ENCODE data around the gene ZNF445.

The ZNF445 gene

DNA sequence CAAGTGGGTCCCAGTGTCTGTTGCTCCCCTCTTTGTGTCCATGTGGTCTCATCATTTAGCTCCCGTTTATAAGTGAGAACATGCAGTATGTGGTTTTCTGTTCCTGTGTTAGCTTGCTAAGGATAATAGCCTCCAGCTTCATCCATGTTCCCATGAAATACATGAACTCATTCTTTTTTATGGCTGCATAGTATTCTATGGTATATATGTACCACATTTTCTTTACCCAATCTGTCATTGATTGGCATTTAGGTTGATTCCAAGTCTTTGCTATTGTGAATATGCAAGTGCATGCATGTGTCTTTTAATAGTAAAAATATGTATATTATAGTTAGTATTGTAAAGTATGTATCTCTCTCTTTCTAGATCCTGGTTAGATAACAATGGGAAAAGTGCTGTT is 85.0 kb downstream of the ZNF445 start:
- Histone ChIP-seq H2BK120ac (ENCODE audit: low read depth, low read length) (no peak overlapping the region), H3K4me3 (ENCODE audit: insufficient read depth in 1 of 2, low read depth in 1 of 2, low read length in 2 of 2) (no peak overlapping the region), H3K9ac (ENCODE audit: low read length) (no peak overlapping the region), H3K27ac (ENCODE audit: low read length, poor library complexity, severe bottlenecking) (no peak overlapping the region), H3K9me3 (ENCODE audit: control insufficient read depth, low read length) (no peaks in the 10 kb centered on the region), H3K18ac (ENCODE audit: low read depth in 1 of 2, low read length in 2 of 2) (no peak overlapping the region), H3K27me3 (ENCODE audit: control insufficient read depth in 1 of 2, insufficient read depth in 1 of 2, low read length in 2 of 2) (no peaks in the 10 kb centered on the region), H4K8ac (ENCODE audit: low read length) (no peak overlapping the region), H3K23ac (ENCODE audit: low read length in 2 of 2) (no peak overlapping the region), H3K4ac (ENCODE audit: low read depth in 1 of 2, low read length in 2 of 2) (no peak overlapping the region), H2AFZ (ENCODE audit: low read depth, low read length) (no peak overlapping the region), H3K36me3 (ENCODE audit: control insufficient read depth in 1 of 2, insufficient read depth in 2 of 2, low read depth in 1 of 2, low read length in 2 of 2) (peaks cover 9 to 13% of the 10 kb centered on the region in 2 experiments), H4K91ac (ENCODE audit: low read length) (no peak overlapping the region), H2AK5ac (ENCODE audit: low read length, severe bottlenecking) (no peak overlapping the region), H3K14ac (ENCODE audit: low read length in 2 of 2) (no peak overlapping the region), H3K4me2 (ENCODE audit: low read length, poor library complexity, severe bottlenecking) (no peak overlapping the region), H2BK12ac (ENCODE audit: low read length in 2 of 2) (no peak overlapping the region), H3K79me1 (replicated peaks; ENCODE audit: low read length, poor library complexity, severe bottlenecking) (no peaks in the 10 kb centered on the region), H2BK15ac (ENCODE audit: low read depth, poor library complexity, severe bottlenecking) (no peak overlapping the region), H2BK5ac (ENCODE audit: low read depth, low read length, poor library complexity, severe bottlenecking) (no peak overlapping the region), H3K4me1 (ENCODE audit: control insufficient read depth, insufficient read depth, low read depth, low read length) (no peaks in the 10 kb centered on the region)
- 100% methylated on average over 1 of the region's 1 CpG for WGBS
- DNase-seq: no peak

DNA sequence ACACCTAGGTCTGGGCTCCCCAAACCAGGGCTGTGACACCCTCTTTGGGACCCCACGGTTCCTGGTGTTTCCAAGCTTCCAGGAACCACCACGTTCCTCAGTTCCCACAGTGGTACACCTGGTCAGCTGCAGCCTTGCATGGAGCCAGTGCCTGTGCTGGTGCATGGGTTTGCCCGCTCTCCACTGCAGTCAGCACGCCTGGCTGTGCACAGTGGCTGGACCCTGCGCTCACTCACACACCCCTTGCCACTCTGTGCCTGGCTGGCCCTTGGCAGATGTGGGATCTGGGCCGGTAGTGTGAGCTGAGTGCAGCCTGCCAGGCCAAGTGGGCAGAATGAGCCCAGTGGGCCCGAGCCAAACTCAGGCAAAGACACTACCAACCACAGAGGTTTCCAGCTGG is 90.1 kb downstream of the ZNF445 start:
- no peak overlapping the region for H2AK5ac ChIP-seq (ENCODE audit: low read length, severe bottlenecking)
- 98% methylated on average over 6 of the region's 7 CpGs for WGBS

More for the DNA sequence above, 90.1 kb downstream of the ZNF445 start:
- Histone ChIP-seq H2BK5ac (ENCODE audit: low read depth, low read length, poor library complexity, severe bottlenecking) (no peak overlapping the region), H3K4me1 (ENCODE audit: control insufficient read depth, insufficient read depth, low read depth, low read length) (no peaks in the 10 kb centered on the region), H3K27me3 (ENCODE audit: control insufficient read depth in 1 of 2, insufficient read depth in 1 of 2, low read length in 2 of 2) (no peaks in the 10 kb centered on the region), H2BK15ac (ENCODE audit: low read depth, poor library complexity, severe bottlenecking) (no peak overlapping the region), H3K9ac (ENCODE audit: low read length) (no peak overlapping the region), H3K18ac (ENCODE audit: low read depth in 1 of 2, low read length in 2 of 2) (no peak overlapping the region), H3K4ac (ENCODE audit: low read depth in 1 of 2, low read length in 2 of 2) (no peak overlapping the region), H3K23ac (ENCODE audit: low read length in 2 of 2) (no peak overlapping the region), H3K4me2 (ENCODE audit: low read length, poor library complexity, severe bottlenecking) (no peak overlapping the region), H3K27ac (ENCODE audit: low read length, poor library complexity, severe bottlenecking) (no peak overlapping the region), H3K79me1 (replicated peaks; ENCODE audit: low read length, poor library complexity, severe bottlenecking) (no peaks in the 10 kb centered on the region), H4K91ac (ENCODE audit: low read length) (no peak overlapping the region), H2AFZ (ENCODE audit: low read depth, low read length) (no peak overlapping the region), H3K14ac (ENCODE audit: low read length in 2 of 2) (no peak overlapping the region), H3K36me3 (ENCODE audit: control insufficient read depth in 1 of 2, insufficient read depth in 2 of 2, low read depth in 1 of 2, low read length in 2 of 2) (peaks cover 5 to 16% of the 10 kb centered on the region in 2 experiments), H3K4me3 (ENCODE audit: insufficient read depth in 1 of 2, low read depth in 1 of 2, low read length in 2 of 2) (no peak overlapping the region), H4K8ac (ENCODE audit: low read length) (no peak overlapping the region), H3K9me3 (ENCODE audit: control insufficient read depth, low read length) (peaks cover 7% of the 10 kb centered on the region), H2BK12ac (ENCODE audit: low read length in 2 of 2) (no peak overlapping the region), H2BK120ac (ENCODE audit: low read depth, low read length) (no peak overlapping the region)
- DNase-seq: no peak
